HepG2 (cell line): Measurements from ENCODE around the gene MRFAP1L1. TPM values are rescaled to one million over a fixed set of nuclear protein-coding genes. Genes with fewer than 3 reads are reported as not detected.

Experiments used
- ARNTL ChIP-seq: sonication (generic); formaldehyde crosslinking; IDR thresholded peaks from 2 replicates; pipeline ENCODE4 v1.4.0; 2020; ENCODE audit warnings: mild to moderate bottlenecking, missing genetic modification reagents
- ATF7 ChIP-seq, 2 experiments: fragments of 450-650 bp in 1 of 2; sonication (generic) in 1 of 2; formaldehyde crosslinking in 1 of 2; IDR thresholded peaks; 2 replicates each; pipeline versions ENCODE4 v1.4.0 to v1.6.1; 2016 to 2020; ENCODE audit warnings: antibody characterized with exemption in 1 of 2, mild to moderate bottlenecking in 1 of 2, missing genetic modification reagents in 1 of 2
- ELF1 ChIP-seq: sonication (generic); formaldehyde crosslinking; IDR thresholded peaks from 2 replicates; pipeline ENCODE4 v1.4.0; 2020; ENCODE audit warnings: missing genetic modification reagents
- EP300 ChIP-seq, 3 experiments: sonication (generic) in 1 of 3; formaldehyde crosslinking in 1 of 3; IDR thresholded peaks; 2 replicates each; pipeline versions ENCODE4 v1.5.1 to v1.6.1; 2011 to 2020; ENCODE audit warnings: low read depth in 2 of 3, low read length in 2 of 3, borderline replicate concordance in 1 of 3, improper control_type of control experiment in 1 of 3, mild to moderate bottlenecking in 1 of 3, missing genetic modification reagents in 1 of 3, moderate library complexity in 1 of 3
- ETV5 ChIP-seq: IDR thresholded peaks from 2 replicates; pipeline ENCODE4 v1.6.1; 2018; ENCODE audit warnings: missing biosample characterization, missing genetic modification reagents, inconsistent platforms, borderline replicate concordance
- GABPB1 ChIP-seq: IDR thresholded peaks from 2 replicates; pipeline ENCODE4 v1.6.1; 2016; ENCODE audit warnings: mild to moderate bottlenecking, missing genetic modification reagents, moderate library complexity, missing compliant biosample characterization
- HHEX ChIP-seq: IDR thresholded peaks from 2 replicates; pipeline ENCODE4 v1.6.1; 2016; ENCODE audit warnings: control low read depth
- HNF4G ChIP-seq, 2 experiments: sonication (generic) in 1 of 2; formaldehyde crosslinking in 1 of 2; IDR thresholded peaks; 2 replicates each; pipeline versions ENCODE4 v1.4.0 to v1.6.1; 2011 to 2020; ENCODE audit warnings: borderline replicate concordance in 2 of 2, low read depth in 2 of 2, mild to moderate bottlenecking in 2 of 2, low read length in 1 of 2, missing genetic modification reagents in 1 of 2, moderate library complexity in 1 of 2
- HOMEZ ChIP-seq: IDR thresholded peaks from 2 replicates; pipeline ENCODE4 v1.6.1; 2016; ENCODE audit warnings: low read depth
- HOXD1 ChIP-seq: sonication (generic); formaldehyde crosslinking; IDR thresholded peaks from 2 replicates; pipeline ENCODE4 v1.5.0; 2020; ENCODE audit warnings: missing genetic modification reagents
- MEF2D ChIP-seq: sonication (generic); formaldehyde crosslinking; IDR thresholded peaks from 2 replicates; pipeline ENCODE4 v1.5.1; 2020; ENCODE audit warnings: mild to moderate bottlenecking, missing genetic modification reagents
- NCOA5 ChIP-seq: sonication (generic); formaldehyde crosslinking; IDR thresholded peaks from 2 replicates; pipeline ENCODE4 v1.4.0; 2020; ENCODE audit warnings: missing genetic modification reagents
- NFKB2 ChIP-seq: sonication (generic); formaldehyde crosslinking; IDR thresholded peaks from 2 replicates; pipeline ENCODE4 v1.4.0; 2020; ENCODE audit warnings: missing genetic modification reagents, borderline replicate concordance
- NR0B2 ChIP-seq: sonication (generic); formaldehyde crosslinking; IDR thresholded peaks from 2 replicates; pipeline ENCODE4 v1.4.0; 2020; ENCODE audit warnings: mild to moderate bottlenecking, missing genetic modification reagents
- NR2C2 ChIP-seq: sonication (generic); formaldehyde crosslinking; IDR thresholded peaks from 2 replicates; pipeline ENCODE4 v1.4.0; 2020; ENCODE audit warnings: missing genetic modification reagents, mild to moderate bottlenecking, moderate library complexity, borderline replicate concordance
- RXRA ChIP-seq: sonication (generic); formaldehyde crosslinking; IDR thresholded peaks from 2 replicates; pipeline ENCODE4 v1.5.1; 2020; ENCODE audit warnings: missing genetic modification reagents
- SALL2 ChIP-seq: sonication (generic); formaldehyde crosslinking; IDR thresholded peaks from 2 replicates; pipeline ENCODE4 v1.8.1; 2023; ENCODE audit warnings: mild to moderate bottlenecking, missing genetic modification reagents, inconsistent platforms
- SIN3A ChIP-seq: IDR thresholded peaks from 2 replicates; pipeline ENCODE4 v1.6.1; 2011; ENCODE audit warnings: low read depth, mild to moderate bottlenecking, control low read depth, low read length, borderline replicate concordance
- SIX4 ChIP-seq: sonication (generic); formaldehyde crosslinking; IDR thresholded peaks from 2 replicates; pipeline ENCODE4 v1.4.0; 2020; ENCODE audit warnings: missing genetic modification reagents
- SRY ChIP-seq: sonication (generic); formaldehyde crosslinking; IDR thresholded peaks from 2 replicates; pipeline ENCODE4 v1.8.0; 2022; ENCODE audit warnings: mild to moderate bottlenecking, missing genetic modification reagents
- TCF7 ChIP-seq: sonication (generic); IDR thresholded peaks from 2 replicates; pipeline ENCODE4 v1.6.1; 2016; ENCODE audit warnings: antibody characterized with exemption, low read depth
- ZC3H4 ChIP-seq: sonication (generic); formaldehyde crosslinking; IDR thresholded peaks from 2 replicates; pipeline ENCODE4 v1.4.0; 2020; ENCODE audit warnings: missing genetic modification reagents, borderline replicate concordance
- ZMAT5 ChIP-seq: sonication (generic); formaldehyde crosslinking; IDR thresholded peaks from 2 replicates; pipeline ENCODE4 v1.5.0; 2020; ENCODE audit warnings: mild to moderate bottlenecking, low read depth, missing genetic modification reagents, borderline replicate concordance
- ZNF263 ChIP-seq: sonication (generic); formaldehyde crosslinking; IDR thresholded peaks from 2 replicates; pipeline ENCODE4 v1.4.0; 2020; ENCODE audit warnings: missing genetic modification reagents
- ZNF746 ChIP-seq: sonication (generic); formaldehyde crosslinking; IDR thresholded peaks from 2 replicates; pipeline ENCODE4 v1.8.0; 2022; ENCODE audit warnings: mild to moderate bottlenecking, missing genetic modification reagents
- ZNF780A ChIP-seq: sonication (generic); formaldehyde crosslinking; IDR thresholded peaks from 2 replicates; pipeline ENCODE4 v1.8.0; 2022; ENCODE audit warnings: mild to moderate bottlenecking, missing genetic modification reagents, moderate library complexity
- polyA plus RNA-seq, 8 experiments: library from polyadenylated mRNA; depleted of rRNA in 3 of 8; stranded (reverse) in 7 of 8; unstranded in 1 of 8; fragments of >200 nt; fragmentation: Illumina TruSeq in 4 of 8; extraction: Trizol in 4 of 8; gene quantifications; 2 replicates each; pipeline versions ENCODE4 v1.2.1 to v1.2.3, GENCODE V29; 2011 to 2016; ENCODE audit warnings: low read depth in 4 of 8, missing spikeins in 1 of 8, mixed read lengths in 1 of 8; ENCODE audit not compliant: insufficient read depth in 1 of 8
- total RNA-seq, 5 experiments: library from RNA; depleted of rRNA; stranded (reverse); fragments of >200 nt; fragmentation: Illumina TruSeq; extraction: Trizol; gene quantifications; 2 replicates each; pipeline ENCODE4 v1.2.3, GENCODE V29; 2016; ENCODE audit warnings: low read depth in 1 of 5

MRFAP1L1 gene
- total and polyA plus RNA-seq, 2 of the 13 experiments (the other 11 are each of a cell fraction or from before 2014, with no cell fraction given) = 44.8 to 76.6 TPM

- TF ChIP-seq ARNTL (CRISPR knock-in tag) (peak; percentile 58; the same call in 1 of the 2 replicates), HOXD1 (CRISPR knock-in tag) (0 out of 2 replicates have a peak, but pooled peaks have one; percentile 74), ZC3H4 (CRISPR knock-in tag) (no peak), NR2C2 (peak; percentile 83), HOMEZ (CRISPR knock-in tag) (peak; percentile 34; the same call in 1 of the 2 replicates), ZNF746 (CRISPR knock-in tag) (peak; percentile 82), MEF2D (CRISPR knock-in tag) (peak; percentile 84; the same call in 1 of the 2 replicates), SIN3A (peak; percentile 73; the same call in 1 of the 2 replicates), SALL2 (CRISPR knock-in tag) (peak; percentile 58), NCOA5 (no peak), ETV5 (CRISPR knock-in tag) (peak; percentile 95), GABPB1 (CRISPR knock-in tag) (peak; percentile 85), ZMAT5 (no peak), ZNF263 (CRISPR knock-in tag) (peak; percentile 72), ELF1 (CRISPR knock-in tag) (peak; percentile 90), NFKB2 (0 out of 2 replicates have a peak, but pooled peaks have one; percentile 71), NR0B2 (peak; percentile 51; the same call in 1 of the 2 replicates), SRY (peak; percentile 91), EP300 (IDR thresholded peaks at IDR 0.05; ENCODE audit: low read depth in 2 of 2, low read length in 2 of 2) (peak in 1 of 2 experiments; percentile 70; a peak in 2 of 4 replicates), EP300 (CRISPR knock-in tag; IDR thresholded peaks at IDR 0.05; ENCODE audit: borderline replicate concordance) (peak; percentile 42; the same call in 1 of the 2 replicates), RXRA (CRISPR knock-in tag) (peak; percentile 94), TCF7 (0 out of 2 replicates have a peak, but pooled peaks have one; percentile 44), HHEX (CRISPR knock-in tag) (no peak), HNF4G (IDR thresholded peaks at IDR 0.05; ENCODE audit: borderline replicate concordance, low read depth, low read length) (peak; percentile 74; the same call in 1 of the 2 replicates), HNF4G (CRISPR knock-in tag; IDR thresholded peaks at IDR 0.05; ENCODE audit: borderline replicate concordance, low read depth) (peak; percentile 47; the same call in 1 of the 2 replicates), SIX4 (CRISPR knock-in tag) (peak; percentile 59), ATF7 (IDR thresholded peaks at IDR 0.05) (no peak), ATF7 (CRISPR knock-in tag; IDR thresholded peaks at IDR 0.05) (no peak), ZNF780A (CRISPR knock-in tag) (no peak)
These were observed 43.5 kb upstream of the MRFAP1L1 start (continued) for GRCh38 chr4:6753103-6753560.
